CD4-positive, alpha-beta T cell treated with Interleukin-4 for 1 hour (primary cell): ENCODE measurements around the gene CHSY1.
"Not testable (repeated sequence)": the region's sequence is repeated elsewhere in the genome, so short reads cannot be mapped to it uniquely, and the experiment has no call there.

Experiments used
- DNase-seq, 2 donors: peaks; one replicate each; pipeline ENCODE4 v3.0.0-alpha.2; 2020 to 2022

CHSY1 gene

DNA sequence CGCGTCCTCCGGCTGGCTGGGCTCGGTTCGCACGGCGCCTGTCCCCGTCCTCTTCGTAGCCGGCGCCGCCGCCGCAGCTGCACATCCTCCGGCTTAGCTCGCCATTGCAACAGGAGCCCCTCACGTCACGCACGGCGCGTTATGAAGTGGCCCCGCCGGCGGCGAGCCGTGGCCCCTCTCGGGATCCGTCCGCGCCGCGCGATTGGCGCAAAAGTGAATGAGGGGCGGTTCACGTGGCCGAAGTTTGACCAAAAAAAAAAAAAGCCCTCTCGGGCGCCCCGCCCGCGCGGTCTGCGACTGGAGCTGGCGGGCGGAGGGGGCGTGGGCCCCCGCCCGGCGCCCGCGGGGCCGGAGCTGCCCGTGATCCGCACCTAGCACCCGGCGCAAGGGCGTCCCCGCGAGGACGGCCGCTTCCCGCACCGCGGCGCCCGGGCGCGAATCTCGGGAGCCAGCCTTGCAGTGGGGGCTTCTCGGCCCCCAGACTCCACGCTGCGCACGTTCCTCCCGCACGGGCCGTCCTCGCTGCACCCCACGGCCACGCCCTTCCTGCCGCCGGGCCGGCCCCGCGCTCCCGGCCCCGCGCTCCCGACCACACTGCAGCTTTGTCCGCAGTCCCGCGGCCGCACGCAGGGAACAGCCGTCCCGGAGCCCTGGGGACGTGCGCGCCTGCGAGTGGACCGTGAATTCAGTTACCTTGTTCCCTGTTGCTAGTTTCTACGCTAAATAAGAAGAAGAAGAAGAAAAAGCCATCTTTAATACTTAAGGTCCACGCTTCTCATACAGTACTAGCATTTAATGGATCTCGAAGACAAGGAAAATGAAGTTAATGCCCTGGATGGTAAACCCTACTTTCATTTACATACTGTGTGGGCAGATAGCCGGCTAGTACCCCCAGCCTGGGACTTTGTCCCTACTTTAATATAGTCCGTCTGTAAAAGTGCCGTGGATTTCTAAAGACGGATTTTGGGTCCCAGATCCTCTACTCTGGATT is at the start of gene CHSY1:
TSS of gene CHSY1 (minus strand) at position 219 of the 991 bp plus-strand sequence. CDS start 592 bp downstream, outside the sequence.
- DNase-seq: peak; percentile 88

- DNase-seq: no peak
These were observed 44.9 kb upstream of the CHSY1 start for GRCh38 chr15:101296418-101297405.

DNA sequence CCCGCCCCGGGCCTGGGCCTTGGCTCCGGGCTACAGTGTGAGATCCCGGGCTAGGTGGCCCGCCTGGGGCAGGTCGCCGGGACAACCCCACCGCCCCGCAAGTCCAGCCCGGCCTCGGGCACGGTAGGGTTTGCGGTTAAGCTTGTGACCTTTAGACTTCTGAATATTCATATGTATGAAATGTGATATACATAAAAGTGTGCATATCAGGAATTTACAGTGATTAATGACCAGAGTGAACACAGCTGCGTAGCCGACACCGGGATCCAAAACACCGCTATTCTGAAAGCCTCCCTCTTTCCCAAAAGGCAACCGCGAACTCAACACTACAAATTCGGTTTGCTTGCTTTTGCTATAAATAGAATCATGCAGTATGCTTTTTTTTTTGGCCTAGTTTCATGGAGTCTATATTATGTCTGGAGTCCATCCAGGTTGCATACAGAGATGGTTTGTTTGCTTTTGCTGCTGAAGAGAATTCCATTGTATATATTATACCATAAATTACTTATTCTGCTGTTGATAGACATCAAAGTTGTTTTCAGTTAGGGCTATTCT is 43.8 kb upstream of the CHSY1 start:
- no peak for DNase-seq

DNA sequence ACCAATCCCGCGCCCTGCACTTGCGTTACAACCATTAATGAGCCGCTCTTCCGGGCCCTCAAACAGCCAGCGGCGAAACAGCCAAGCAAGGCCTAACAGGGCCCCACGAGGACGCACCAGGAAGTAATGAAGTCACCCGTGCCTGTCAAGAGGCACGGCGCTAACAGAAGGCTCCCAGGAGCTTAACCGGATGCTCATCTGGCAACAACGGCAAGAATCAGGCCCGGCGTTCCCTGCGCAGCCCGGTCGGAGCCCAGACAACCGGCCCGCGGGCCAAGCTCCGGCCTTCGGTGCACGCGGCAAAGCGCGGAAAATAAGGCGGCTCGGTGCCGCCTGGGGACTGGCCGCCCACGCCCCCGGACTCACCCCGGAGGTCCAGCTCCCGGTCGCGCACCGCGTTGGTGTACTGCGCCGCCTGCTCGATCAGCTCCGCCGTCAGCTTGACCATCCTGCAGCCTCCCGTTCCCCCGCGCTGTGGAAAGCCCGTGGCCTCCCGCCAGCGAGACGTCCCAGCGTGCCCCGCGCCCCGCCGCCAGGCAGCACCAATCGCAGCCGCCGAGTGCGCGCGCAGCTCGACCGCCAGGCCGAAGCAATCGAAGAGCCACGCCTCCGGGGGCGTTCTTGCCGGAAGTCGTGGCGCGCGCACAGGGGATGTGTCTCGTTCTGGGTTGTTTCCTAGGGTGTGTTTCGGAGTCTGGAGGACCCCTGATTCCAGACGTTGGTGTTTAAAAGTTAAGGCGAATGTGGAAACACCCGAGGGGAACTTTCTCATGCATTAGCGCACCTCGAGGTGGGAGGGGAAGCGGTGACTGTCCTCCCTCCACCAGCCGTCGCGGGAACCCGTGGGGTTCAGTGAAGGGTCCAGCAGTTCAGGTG is 43.1 kb upstream of the CHSY1 start, which contains the start of gene SNRPA1:
TSS of gene SNRPA1 (minus strand) at position 518 of the 876 bp plus-strand sequence. CDS start at position 448, 70 bp downstream.
- DNase-seq: peak; percentile 94 to 96

DNA sequence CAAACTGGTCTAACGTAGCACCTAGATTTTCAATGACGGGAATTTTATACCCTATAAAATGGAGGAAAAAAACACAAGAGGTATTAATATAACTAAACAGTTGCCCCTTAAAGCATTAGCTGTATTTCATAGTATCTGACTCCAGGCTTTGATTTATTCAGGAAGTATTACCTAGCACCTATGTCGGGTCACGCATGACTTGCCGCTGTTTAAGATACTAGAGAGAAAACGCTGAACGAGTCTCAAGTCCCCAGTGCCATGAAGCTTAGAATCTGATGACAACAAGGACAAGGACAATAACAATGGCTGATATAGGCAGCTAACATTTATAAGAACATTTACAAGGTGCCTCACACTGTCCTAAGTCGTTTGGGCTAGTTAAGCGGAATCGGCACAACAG is 41.3 kb upstream of the CHSY1 start:
- DNase-seq: no peak

DNA sequence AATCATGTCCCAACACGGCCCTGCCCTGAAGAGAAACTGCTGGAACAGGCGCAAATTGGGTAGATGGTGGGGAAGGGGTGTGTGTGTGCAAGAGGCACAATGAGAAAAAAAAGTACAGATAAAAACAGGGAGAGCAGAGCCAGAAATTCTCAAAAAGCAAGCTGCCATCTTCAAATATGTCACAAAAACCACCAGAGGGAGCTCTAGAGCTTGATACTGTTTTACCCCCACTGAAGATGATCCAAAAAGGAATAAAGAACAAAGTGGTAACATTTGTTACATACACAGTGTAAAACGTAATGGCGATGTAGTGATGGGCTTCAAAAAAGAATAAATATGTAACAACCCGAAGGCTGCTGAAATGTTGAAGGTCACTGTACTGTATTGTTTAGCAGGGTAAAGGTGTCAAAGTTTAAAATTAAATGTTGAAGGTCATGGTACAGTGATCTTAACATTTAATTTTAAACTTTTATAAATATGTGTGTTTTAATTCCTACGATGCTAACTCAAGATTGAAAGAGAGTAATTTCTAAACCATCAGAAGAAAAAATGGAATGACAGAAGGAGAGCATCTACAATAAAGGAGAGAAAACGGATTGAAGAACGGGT is 37.2 kb upstream of the CHSY1 start:
- DNase-seq: peak in 1 of 2 donors; percentile 75

- not testable (repeated sequence) for DNase-seq
These were observed 35.5 kb upstream of the CHSY1 start for GRCh38 chr15:101287342-101287741.

DNA sequence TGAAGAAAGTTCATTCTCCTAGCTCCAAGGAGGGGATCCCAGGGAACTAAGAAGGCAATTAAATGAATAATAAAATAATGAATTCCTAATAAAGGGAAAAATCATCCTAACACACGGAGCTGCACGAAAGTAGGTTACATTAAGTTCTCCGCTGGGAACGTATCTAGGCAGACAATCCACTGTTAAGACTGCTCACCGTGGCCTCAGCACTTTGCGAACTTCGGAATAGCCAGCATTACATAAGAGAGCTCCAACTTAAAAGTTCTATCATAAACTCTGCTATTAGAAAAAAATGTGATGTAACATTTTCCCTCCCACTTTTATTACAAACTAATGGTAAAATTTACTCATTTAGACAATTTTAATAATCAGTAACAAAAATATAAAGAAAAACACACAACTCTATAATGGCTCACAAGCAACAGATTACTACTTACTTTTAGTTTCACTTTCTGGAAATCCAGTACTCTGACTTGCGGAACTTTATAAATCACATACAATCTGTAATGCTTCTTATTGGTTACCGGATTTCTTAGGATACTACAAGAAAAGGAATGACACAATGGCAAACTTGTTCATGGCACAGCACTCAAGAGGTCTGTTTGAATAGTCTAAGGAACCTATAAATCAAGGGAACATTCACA is 34.7 kb upstream of the CHSY1 start:
- DNase-seq: no peak

DNA sequence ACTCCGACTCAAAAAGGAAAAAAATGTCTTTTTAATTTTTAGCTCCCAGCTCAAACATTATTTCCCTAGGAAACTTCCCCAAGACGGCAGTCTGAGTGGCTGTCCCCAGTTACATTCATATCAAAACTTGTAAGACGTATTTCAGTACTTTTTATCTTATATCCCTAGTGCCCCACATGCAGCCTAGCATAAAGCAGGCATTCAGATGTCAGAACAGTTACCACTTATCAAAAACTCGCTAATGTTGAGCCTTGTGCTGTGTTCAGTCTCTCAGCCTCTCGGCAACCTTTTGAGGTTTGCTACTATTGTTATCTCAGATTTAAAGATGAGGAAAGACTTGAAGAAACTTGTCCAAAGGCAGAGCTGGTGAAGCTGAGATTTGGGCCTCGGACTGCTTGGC is 32.1 kb upstream of the CHSY1 start:
- no peak for DNase-seq

DNA sequence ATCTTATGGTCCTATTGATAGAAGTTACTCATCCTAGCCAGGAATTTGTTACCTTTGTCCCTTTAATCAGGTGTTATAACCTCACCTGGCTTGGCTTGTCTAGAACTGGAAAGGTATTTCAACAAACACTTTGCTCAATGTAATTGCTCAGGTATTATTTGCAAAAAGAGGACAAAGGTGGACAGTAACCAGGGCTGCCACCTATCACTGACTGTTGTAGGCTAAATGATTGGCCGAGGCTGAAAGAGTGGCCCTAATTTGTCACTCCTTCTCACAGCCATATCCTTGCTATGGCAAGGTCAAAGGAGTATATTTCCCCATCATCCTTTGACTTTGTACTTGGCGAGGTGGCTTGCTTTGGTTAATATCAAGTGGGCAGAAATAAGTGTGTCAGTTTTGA is 28.2 kb upstream of the CHSY1 start:
- DNase-seq: no peak

- DNase-seq: no peak
These were observed 26.2 kb upstream of the CHSY1 start for GRCh38 chr15:101277943-101278564.

DNA sequence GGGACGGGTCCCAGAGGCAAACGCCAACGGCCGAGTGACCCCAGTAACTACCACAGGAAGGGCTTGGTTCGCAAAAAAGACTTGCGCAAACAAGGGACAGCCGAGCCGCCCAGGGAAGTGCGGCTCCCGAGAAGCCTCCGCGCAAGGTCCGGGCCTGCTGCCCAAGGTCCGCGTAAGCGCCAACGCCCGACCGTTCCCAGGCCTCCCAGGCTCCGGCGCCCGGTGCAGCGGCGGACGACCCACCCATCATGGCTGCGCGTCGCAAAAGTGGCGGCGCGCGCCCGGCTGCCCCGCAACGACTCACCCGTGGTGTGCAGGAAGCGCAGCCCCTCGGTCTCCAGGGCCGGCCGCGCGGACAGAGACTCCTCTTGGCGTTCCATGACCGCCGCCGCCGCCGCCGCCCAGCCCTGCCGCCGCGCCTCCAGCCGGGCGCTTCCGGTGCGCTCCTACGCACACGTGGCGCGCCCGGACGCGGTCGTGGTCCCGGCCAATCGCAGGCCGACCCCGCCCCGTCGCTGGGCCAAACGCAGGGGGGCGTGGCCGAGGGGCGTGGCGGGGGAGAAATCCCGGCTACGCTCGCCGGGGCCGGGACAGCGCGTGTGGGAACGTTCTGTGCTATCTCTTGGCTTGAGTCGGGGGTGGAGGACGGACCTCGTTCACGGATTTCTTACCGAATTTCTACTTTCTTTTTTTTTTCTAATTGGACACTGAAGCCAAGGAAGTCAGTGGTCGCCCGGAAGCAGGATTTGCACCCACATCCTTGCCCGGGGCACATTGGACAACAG is 25.4 kb upstream of the CHSY1 start, which contains the start of gene SELENOS:
TSS of gene SELENOS (minus strand) at position 448 of the 785 bp plus-strand sequence. CDS start at position 380, 68 bp downstream.
- peak; percentile 79 to 84 for DNase-seq

DNA sequence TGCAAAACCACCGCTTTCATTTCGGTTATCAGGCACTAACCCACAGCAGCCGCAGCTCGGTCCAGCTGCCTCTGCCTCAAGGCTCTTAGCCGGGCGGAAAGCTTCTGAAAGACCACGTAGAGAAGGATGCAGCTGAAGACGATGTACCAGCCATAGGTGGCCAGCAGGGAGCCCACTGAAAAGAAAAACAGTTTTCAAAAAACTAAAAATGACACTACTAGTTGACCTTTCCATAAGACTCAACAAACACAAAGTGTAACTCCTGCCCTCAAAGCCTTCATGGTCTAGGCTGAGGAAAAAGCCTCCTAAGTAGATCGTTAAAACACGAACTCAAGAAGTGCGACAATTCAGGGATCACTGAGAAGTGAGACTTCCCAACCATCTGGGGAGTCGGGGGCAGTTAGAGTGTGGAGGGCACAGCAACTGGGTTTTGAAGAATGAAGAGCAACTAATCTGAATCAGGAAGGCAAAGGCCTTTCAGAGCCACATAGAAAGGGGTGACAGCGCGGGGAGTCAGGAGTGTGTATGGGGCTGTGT is 24.7 kb upstream of the CHSY1 start:
- peak; percentile 25 to 42 for DNase-seq

DNA sequence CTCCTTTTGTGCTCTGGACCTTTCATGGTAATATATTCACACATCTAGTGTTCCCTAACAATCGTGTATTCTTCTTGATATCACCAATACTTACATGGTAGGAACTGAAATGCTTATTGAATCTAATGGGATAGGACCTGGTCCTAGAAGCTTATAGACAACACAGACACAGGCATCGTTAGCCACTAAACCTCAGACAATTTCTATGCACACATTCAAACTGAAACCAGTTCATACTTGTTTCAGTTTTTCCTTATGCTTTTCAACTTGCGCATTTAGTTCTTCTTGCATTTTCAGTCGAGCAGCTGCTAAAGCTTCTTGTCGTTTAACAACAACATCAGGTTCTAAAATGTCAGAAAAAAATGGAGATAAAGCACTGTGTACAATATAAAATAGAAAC is 23.2 kb upstream of the CHSY1 start:
- no peak for DNase-seq

DNA sequence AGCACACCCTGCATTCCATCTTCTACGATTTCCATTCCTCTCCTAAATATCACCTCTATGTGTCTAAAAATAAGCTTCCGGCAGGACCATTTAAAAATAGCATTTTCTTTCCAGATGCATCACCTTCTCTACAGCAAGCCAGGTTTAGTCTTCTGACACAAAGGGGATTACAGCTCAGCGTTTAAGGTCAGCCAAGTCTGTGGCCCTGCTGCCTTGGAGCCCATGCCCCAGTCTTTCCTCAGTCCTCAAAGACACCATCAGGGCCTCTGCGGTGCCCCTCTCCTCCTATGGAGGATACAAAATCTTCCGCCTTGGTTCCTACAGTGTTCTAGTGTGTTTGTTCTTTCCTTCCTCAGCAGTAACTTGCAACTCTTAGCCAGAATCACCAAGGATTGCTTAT is 21.7 kb upstream of the CHSY1 start:
- DNase-seq: no peak

- no peak for DNase-seq
These were observed 20.7 kb upstream of the CHSY1 start for GRCh38 chr15:101272584-101272983.

DNA sequence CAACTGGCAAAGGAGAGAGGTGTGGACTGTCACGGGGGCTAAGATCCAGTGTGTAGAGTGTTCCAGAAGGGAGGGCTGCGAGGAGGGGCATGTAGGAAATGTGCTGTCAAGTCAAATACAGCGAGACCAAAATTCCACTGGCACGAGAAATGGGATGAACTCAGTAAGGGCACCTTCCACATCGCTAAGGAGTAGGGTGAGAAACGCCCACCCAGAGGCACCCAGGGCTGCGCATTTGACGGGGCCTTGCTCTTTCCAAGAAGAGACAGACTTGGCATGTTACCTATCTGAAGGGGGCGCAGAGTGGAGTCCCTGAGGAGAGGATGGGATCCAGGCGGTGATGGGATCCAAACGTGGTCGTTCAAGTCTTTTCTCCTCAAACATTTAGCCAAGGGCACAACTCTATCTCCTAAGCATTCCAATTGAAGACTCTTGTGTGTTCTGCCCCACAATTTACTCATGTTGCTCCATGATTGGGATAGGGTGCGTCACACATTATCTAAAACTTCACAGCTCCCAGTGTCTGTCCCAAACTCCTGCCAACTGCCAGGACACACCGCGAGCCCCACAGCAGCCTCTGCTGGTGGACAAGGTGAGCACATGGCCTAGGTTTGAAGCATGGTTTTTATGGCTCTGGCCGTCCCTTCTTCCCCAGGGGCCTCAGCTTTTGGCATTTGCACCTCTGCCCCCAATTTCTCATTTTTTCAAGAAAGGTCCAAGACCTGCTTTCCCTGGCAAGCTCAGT is 17.8 kb upstream of the CHSY1 start:
- DNase-seq: no peak
